Testis (tissue), 3 donors: ENCODE measurements around the gene SIK2. TPM values are rescaled to one million over a fixed set of nuclear protein-coding genes. Genes with fewer than 3 reads are reported as not detected.
A peak's percentile ranks its signal among the peaks of the same experiment; 100 is the strongest.

ENCODE experiments used
- DNase-seq: peaks from one replicate; pipeline ENCODE4 v3.0.0-alpha.2; 2019
- H3K27ac ChIP-seq, 2 donors: fragments of 200-600 bp; sonication (generic); one replicate each; pipeline ENCODE4 v1.5.1; 2019
- H3K27me3 ChIP-seq: fragments of 200-600 bp; sonication (generic); one replicate; pipeline ENCODE4 v1.5.1; 2019
- H3K36me3 ChIP-seq: fragments of 200-600 bp; sonication (generic); one replicate; pipeline ENCODE4 v1.5.1; 2017; ENCODE audit warnings: low read depth; ENCODE audit errors: missing control alignments
- H3K4me1 ChIP-seq: fragments of 200-600 bp; sonication (generic); one replicate; pipeline ENCODE4 v1.5.1; 2019
- H3K4me3 ChIP-seq, 2 donors: fragments of 200-600 bp; sonication (generic); one replicate each; pipeline ENCODE4 v1.5.1; 2017 to 2019
- H3K9me3 ChIP-seq: fragments of 200-600 bp; sonication (generic); one replicate; pipeline ENCODE4 v1.5.1; 2017
- CTCF ChIP-seq, 3 experiments: fragments of 450-650 bp in 2 of 3; fragments of 200-600 bp in 1 of 3; sonication (generic) in 1 of 3; IDR thresholded peaks; one replicate each; pipeline ENCODE4 v1.5.1; 2016 to 2019; ENCODE audit warnings: antibody characterized with exemption in 3 of 3, mild to moderate bottlenecking in 2 of 3, moderate library complexity in 1 of 3
- POLR2A ChIP-seq: fragments of 450-650 bp; IDR thresholded peaks from one replicate; pipeline ENCODE4 v1.6.1; 2017; ENCODE audit warnings: antibody characterized with exemption, mild to moderate bottlenecking, moderate library complexity
- WGBS, 2 donors: methylation state at CpG; one replicate each; pipeline ENCODE4 v1.1.5; 2018; 5-methylcytosine and 5-hydroxymethylcytosine counted together
- intact Hi-C: fragments of 100-400 bp; cut with DNase I; formaldehyde crosslinking; loops from one replicate; pipeline ENCODE4 v1.15.1; 2023; ENCODE audit warnings: low total_unique reads
- polyA plus RNA-seq: library from polyadenylated mRNA; stranded (reverse); fragments of 350-450 nt; fragmentation: Illumina TruSeq; extraction: RNeasy Lipid Tissue Mini Kit (QIAGEN cat#74804); gene quantifications from one replicate; pipeline ENCODE4 v1.2.3, GENCODE V29; 2014; ENCODE audit warnings: low read depth, low replicate concordance; ENCODE audit not compliant: insufficient read depth
- total RNA-seq, 2 donors: library from RNA; depleted of rRNA; stranded (reverse); fragments of >200 nt; gene quantifications; one replicate each; pipeline ENCODE4 v1.2.3, GENCODE V29; 2016

SIK2 gene
- total and polyA plus RNA-seq, 3 donors from 2014 or later, result 7.6 to 9.8 (median 8.9) TPM

- Histone ChIP-seq H3K4me1 (no peaks in the 10 kb centered on the region), H3K9me3 (no peaks in the 10 kb centered on the region), H3K27me3 (no peaks in the 10 kb centered on the region), H3K36me3 (no peaks in the 10 kb centered on the region), H3K4me3 (no peak overlapping the region), H3K27ac (no peak overlapping the region)
- intact Hi-C loops, result loop anchor here (10.0 kb wide), 1 partner anchor 285 kb away; no protein-coding TSS in a partner anchor
- WGBS, 2 donors, result 76 to 77% methylated on average over 11 of the region's 11 CpGs
- no peak for DNase-seq
- TF ChIP-seq POLR2A (no peak), CTCF (IDR thresholded peaks at IDR 0.05) (no peak)
Measured at GRCh38 chr11:111559800-111560464, 42.3 kb upstream of the SIK2 start.

- intact Hi-C loops, result loop anchor here (10.0 kb wide), 1 partner anchor 284 kb away; no protein-coding TSS in a partner anchor
- Histone ChIP-seq H3K27me3 (no peaks in the 10 kb centered on the region), H3K9me3 (no peaks in the 10 kb centered on the region), H3K27ac (no peak overlapping the region), H3K4me3 (no peak overlapping the region), H3K4me1 (no peaks in the 10 kb centered on the region), H3K36me3 (no peaks in the 10 kb centered on the region)
- WGBS, 2 donors, result 61 to 80% methylated on average over 3 of the region's 3 CpGs
- TF ChIP-seq CTCF (IDR thresholded peaks at IDR 0.05), result peak in 1 of 3 experiments; percentile 4
- no peak for TF ChIP-seq POLR2A
- no peak for DNase-seq
Measured at GRCh38 chr11:111560800-111561199, 41.4 kb upstream of the SIK2 start.

- intact Hi-C loops, result loop anchor here (10.0 kb wide), 1 partner anchor 283 kb away; no protein-coding TSS in a partner anchor
- no peak for DNase-seq
- Histone ChIP-seq H3K4me3 (no peak overlapping the region), H3K36me3 (no peaks in the 10 kb centered on the region), H3K27me3 (no peaks in the 10 kb centered on the region), H3K27ac (no peak overlapping the region), H3K4me1 (no peaks in the 10 kb centered on the region), H3K9me3 (no peaks in the 10 kb centered on the region)
- TF ChIP-seq POLR2A (no peak), CTCF (IDR thresholded peaks at IDR 0.05) (no peak)
- WGBS, 2 donors, result 85 to 86% methylated on average over 3 of the region's 3 CpGs
Measured at GRCh38 chr11:111561306-111561705, 40.9 kb upstream of the SIK2 start.

GRCh38 chr11:111561791-111562325 is 40.4 kb upstream of the SIK2 start:
- no peak for DNase-seq
- H3K4me3 ChIP-seq, result no peak overlapping the region
- no peaks in the 10 kb centered on the region for H3K4me1 ChIP-seq
- no peak for TF ChIP-seq POLR2A
- TF ChIP-seq CTCF (IDR thresholded peaks at IDR 0.05), result no peak
- no peaks in the 10 kb centered on the region for H3K9me3 ChIP-seq
- intact Hi-C loops, result loop anchor here (10.0 kb wide), 1 partner anchor 283 kb away; no protein-coding TSS in a partner anchor
- WGBS, 2 donors, result 43 to 63% methylated on average over 3 of the region's 3 CpGs
- no peaks in the 10 kb centered on the region for H3K36me3 ChIP-seq
- H3K27me3 ChIP-seq, result no peaks in the 10 kb centered on the region
- H3K27ac ChIP-seq, result no peak overlapping the region
